NCI-H1105 (cell line): ENCODE results near the gene SERPINE1.

Experiments used
- DNase-seq: peaks from one replicate; lab custom pipeline; 2025; lab: John Stamatoyannopoulos, UW

The SERPINE1 gene

DNA sequence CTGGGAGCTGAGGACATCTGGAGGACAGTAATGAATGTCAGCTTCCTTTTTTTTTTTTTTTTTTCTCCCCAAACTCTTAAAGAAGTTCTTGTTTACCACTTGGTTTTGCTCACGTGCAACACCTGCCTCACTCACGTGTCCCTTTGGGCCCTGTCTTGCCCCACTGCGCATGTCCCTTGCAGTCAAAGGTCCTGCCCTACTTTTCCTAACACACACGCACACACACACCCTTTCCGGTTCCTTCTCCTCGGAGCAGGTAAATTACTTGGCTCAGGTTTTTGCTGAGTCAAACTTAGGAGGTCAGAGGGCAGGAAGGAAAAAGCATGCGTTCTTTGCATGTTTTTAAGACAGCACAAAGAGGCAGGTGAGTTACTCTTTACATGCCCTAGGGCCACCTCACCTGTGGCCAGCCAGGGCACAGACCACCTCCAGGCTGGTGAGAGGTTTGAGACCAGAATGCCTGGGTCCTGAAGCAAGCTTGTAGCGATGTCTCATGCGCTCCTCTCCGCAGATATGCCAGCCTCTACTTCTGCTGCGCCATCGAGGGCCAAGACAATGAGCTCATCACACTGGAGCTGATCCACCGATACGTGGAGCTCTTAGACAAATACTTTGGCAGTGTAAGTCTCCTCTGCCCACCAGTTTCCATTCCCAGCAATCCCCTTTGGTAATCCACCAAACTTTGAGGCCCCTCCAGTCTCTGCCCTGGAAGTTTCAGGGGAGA, 30.1 kb downstream of the SERPINE1 start:
- no peak for DNase-seq

DNA sequence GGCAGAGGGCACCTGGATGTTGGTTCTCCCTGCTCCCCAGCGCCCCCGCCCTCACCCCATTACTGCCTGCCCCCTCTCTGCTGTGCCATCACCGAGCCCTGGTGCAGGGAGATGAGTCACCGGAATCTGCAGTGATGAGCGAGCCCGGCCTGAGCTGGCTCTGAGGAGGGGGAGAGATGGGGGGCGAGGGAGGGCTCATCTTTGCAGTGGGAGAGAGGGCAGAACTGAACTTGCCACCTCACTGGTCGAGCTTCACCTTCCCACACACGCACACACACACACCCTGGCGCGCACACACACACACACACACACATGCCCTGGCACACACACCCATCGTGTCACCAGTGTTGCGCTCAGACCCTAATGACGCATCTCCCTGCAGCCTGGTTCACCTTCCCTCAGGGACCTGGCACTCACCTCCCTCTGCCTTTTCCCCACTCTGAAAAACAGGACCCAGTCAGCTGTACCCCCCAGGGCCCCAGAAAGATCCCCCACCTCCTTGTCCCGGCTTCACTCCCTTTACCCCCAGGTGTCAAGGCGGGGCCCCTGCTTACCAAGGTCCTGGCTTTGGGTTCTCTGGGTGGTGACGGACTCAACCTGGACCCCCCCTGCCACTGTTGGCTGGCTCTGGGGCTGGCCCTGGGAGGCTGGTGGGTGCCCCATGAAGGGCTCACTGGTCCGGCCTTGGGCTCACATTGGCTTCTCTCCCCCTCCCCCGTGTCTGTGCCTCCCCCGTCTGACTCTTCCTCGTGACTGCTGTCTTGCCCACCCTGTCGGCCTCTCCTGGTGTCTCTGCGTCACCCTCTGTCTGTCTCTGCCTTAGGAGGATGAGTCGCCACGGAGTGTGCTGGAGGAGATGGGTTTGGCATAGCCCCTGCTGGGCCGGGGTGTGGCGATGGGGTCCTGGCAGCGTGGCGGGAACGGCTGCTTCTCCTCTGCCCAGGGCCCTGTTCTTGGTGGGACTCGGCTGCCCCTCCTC, 33.1 kb downstream of the SERPINE1 start:
- DNase-seq, result no peak

DNA sequence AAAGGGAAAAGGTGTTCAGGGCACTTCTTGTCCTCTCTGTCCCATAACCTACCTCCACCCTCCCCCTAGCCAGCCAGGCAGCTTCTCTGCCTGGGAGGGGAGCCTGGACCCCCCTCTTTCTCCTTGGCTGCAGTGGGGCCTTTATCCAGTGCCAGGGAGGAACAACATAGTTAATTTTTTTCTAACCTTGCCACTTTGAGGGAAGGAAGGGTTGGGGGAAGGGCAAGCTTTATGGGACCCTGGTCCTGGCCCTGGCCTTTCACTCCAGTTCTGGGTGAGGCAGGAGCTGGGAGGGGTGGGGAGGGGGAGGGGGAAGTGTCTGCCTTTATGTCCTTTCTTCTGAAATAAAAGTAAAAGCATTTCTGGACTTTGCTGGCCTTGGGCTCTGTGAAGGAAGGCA, 34.0 kb downstream of the SERPINE1 start:
- no peak for DNase-seq

DNA sequence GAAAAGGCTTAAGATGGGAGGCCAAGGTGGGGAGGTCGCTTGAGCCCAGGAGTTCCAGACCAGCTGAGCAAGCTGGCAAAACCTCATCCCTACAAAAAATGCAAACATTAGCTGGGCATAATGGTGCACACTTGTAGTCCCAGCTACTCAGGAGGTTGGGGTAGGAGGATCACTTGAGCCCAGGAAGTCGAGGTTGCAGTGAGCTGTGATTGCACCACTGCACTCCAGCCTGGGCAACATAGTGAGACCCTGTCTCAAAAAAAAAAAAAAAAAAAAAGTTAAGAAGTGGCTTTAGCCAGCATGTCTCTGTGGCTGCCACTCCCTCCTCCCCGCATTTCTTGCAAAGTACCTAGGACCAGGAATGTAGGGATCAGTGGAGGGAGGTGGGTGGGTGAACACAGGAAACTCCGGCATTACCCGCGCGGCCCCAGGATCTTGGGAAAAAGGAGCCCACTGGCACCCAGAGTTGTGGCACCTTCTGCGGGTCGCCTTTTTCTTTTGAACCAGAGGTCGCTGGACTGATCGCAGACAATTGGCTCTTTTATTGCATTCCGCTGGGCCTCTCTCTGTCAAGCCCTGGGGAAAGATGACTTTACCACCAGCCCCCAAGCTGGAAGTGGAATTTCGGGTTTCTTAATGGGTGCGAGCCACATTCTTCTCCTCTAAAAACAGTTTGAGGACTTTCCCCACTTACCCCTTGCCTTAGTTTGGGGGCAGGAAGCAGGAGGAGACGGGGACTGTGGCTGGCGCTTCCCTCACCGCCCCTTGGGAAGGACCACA, 35.0 kb downstream of the SERPINE1 start:
- DNase-seq, result no peak

DNA sequence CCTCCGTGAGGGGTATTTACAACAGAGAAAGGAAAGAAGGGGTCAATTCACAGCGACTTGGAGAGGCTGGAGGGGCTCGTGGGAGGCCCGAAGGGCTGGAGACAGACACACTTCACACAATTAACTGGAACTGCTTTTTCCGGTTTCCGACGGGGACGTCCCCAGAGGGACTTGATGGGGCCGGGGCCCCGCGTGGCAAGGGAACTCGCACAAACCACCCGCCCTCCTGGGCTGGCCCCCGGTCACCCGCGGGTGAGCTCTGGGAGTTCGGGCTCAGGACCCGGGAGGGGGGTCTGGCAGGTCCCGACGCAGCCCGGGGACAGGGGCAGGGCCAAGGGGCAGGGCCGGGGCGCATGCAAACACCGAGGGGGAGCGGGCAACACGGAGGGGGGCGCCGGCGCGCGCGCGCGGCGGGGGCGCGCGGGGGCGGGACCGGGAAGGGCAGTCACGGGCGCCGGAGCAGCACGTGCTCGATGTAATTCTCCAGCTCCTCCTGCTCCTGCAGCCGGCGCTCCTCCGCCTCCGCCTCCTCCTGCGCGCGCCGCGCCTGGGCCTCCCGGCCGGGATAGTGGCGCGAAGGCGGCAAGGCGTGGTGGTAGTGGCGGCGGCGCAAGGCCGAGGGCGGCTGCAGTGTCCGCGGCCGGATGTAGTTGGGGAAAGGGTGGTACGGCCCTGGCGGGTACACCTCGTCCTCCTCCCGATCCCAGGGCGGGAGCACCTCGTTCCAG, 35.8 kb downstream of the SERPINE1 start:
- DNase-seq, result peak; percentile 58

DNA sequence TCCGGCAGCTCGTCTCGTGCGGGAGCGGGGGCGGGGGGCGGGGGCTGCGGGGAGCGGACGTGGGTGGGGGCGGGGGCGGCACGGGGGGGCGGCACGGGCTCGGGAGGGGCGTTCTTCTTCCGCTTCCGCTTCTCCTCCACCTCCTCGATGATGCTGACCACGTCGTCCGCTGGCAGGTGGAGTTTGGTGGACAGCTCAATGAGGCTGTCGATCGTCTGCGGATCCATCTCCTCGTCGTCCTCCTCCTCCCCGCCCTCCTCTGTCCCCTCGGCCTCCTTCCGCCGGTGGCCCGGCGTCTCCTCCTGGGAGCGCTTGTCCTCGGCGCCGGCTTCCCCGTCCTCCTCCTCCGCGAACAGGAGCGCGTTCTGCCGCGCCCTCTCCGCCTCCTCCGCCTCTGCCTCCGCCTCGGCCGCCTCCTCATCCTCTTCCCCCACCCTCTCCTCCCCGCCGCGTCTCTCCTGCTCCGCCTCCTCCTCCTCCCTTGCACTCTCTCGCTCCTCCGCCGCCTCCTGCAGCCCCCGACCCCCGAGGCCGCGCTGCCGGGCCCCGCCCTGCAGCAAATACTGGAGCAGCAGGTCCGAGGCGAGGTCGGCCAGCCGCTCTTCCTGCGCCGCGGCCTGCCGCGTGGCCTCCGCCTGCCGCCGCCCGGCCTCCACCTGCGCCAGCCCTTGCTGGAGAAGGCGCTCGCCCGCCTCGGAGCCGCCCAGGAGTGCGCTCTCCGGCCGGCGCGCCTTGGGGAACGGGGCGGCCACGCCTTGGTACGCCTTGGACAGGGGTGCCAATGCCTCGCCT, 36.6 kb downstream of the SERPINE1 start:
- no peak for DNase-seq

DNA sequence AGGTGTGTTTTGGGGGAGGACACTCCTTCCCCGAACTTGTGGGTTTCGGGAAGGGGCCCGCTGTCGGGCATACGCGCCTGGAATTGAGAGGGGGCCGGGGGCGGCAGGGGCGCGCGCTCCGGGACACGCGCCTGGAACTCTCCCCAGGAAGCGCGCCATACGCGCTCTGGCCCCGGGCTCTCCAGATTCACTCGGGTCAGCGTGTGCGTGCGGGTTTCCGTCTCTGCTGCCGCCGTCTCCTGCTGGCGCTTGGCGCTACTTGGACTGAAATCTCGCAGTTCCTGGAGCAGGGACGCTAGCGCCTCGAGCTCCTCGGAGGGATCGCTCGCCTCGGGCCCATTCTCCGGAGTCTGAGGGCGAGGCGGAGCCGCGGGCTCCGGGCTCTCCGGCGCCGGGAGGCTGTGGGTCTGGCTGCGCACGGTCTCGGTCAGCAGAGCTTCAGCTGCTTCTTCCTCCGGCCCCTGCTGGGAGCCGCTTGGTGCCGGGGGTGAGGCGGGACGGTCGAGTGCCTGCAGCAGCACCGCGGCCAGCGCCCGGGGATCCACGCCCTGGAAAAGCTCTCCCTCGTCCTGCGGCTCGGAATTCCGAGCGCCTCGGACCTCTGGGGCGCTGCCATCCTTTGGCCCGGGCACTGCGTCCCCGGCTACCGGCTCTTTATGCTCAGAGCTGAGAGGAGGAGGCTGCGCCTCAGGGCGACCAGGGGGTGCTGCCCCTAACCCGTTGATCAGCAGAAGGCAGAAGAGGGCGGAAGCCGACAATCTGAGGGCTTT, 37.4 kb downstream of the SERPINE1 start:
- DNase-seq, result no peak

DNA sequence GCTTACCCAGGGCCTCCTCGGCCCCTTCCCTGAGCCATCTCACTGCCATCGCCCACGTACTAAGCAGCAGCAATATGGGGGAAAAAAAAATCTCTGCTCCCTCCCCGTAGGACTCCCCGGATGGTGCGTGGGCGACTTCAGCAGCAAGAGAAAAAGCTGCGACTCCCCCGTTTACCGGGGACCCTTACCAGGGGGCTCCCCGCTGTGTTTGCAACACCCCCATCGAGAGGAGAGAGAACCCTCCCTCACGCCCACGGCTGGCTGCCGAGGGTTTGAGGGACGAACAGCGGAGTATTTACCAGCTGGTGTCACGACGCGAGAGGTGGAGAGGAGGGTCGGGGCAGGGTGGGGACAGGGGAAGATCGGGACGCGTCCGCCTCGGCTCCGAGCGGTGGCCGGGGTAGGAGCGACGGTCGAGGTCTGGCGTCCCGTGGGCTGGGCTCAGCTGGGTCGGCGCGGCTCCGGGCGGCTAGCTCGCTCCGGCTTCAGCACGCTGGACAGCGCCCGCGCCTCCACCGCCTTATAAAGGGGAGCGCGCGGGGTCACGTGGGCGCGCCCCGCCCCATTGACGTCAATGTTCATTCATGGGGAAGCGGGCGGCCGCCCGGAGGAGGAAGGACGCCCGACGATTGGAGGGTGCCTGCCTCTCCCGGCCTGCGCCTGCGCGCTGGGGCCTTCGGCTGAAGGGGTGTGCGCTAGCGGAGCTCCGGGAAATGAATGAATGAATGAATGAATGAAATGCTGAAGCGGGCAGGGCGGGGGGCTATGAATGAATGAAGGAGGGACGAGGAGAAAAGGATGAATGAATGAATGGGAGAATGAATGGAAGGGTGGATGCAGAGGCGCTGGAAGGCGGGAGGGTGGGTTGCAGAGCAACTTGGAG, 38.4 kb downstream of the SERPINE1 start, which contains the start of gene VGF:
TSS of gene VGF (minus strand) at position 495 of the 883 bp plus-strand sequence. CDS start 726 bp downstream, outside the sequence.
- peak; percentile 93 for DNase-seq

DNA sequence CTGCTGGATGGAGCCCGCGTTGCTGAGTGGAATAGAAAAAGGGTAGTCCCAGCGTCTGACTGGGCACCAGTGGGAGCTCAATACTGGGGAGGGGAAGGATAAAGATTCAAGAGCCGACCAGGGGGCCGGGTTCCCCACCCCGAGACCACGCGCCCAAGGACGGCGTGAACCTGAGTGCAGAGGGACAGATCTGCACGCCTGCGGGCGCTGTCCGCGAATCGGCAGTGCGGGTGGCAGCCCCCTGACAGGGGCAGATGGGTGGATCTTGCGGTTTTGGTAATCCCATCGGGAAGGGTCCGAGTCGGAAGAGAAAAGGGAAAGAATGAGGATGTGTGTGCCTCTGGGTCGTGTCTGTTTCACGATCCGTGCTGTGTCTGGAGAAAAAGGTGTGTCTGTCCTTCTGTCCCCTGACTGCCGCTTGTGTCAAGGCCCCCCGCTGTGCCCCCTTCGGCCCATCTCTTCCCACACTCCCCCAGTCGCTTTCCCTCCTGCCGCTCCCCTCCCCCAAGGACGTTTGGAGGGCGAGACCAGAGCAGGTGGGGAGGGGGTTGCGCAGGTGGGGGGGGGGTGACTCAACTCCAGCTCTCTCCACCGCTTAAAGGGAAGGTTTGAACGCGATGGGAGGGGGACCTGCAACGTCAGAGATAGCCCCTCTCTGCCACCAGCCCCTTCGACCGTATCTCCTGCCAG, 39.2 kb downstream of the SERPINE1 start:
- no peak for DNase-seq

DNA sequence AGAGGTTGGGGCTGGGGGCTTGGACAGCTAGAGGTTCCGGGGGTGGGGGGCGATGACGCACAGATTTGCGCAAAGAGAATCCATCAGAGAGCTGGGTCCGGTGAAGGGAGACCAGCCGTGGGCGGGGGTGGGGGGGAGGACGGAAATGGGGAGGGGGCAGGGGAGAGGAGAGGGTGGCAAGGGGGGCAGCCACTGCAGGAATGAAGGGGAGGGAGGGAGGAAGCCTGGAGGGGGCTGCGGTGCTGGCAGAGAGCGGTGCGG, 39.7 kb downstream of the SERPINE1 start:
- no peak for DNase-seq

DNA sequence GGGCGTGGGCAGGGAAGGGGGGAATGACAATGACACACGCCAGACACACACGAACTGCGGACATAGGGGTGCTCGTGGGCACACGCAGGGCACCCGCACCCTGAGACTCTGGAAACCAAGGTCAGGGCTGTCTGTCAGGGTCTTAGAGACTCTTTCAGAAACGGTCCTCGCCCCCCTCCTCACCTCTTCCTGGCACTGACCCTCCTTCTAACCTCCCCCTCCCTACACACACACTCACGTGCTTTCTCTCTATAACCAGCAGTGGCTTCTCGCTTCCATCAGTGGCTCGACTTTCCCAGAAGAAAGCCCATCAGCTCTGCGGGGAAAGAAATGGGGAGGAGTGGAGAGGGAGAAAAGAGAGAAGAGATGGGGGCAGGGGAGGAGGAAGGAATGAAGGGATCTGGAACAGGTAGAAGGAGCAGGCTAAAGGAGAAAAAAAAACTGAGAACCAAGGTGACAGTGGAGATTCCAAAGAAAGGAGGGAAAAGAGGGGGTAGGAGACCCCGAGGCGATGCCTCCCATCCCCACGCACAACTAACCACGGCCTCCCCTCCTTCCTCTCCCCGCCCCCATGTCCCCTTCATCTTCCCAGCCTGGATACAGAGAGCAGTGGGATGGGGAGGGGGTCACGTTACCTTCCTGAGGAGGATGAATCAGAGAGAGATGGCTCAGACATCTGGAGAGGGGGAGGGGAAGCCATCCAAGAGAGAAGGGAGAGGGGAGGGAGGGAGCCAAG, 40.2 kb downstream of the SERPINE1 start:
- DNase-seq, result no peak

DNA sequence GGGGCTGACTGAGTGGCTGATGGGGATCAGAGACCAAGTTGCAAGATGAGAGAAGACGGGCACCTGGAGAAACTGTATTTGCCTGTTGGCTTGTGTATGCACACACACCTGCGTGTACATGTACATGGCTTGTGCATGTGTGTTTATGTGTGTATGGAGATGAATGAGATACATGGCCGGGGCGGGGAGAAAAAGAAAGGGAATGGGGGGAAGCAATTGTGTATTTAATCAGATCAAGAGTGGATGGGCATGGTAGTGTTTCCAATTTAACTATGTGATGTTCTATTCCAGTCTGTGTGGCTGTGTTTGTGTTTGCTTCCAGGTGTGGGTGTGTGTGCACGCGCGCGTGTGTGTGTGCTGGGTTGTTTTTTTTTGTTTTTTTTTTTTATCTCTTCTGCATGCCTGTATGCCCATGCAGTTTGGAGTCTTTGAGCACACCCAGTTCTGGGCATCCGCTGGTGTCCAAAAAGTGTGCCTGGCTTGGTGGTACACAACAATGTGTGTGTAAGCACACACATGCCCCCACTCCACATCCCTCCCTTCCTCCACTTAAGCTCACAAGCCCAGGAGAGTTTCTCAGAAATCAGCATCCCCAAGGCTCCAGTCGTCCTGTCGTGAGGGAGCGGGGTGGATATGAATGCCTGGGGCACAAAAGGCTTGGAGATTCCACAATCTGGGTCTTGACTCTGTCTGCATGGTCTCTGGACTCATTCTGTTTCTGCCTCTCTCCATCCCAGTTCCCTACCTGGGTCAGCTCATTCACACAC, 40.9 kb downstream of the SERPINE1 start:
- DNase-seq, result no peak

DNA sequence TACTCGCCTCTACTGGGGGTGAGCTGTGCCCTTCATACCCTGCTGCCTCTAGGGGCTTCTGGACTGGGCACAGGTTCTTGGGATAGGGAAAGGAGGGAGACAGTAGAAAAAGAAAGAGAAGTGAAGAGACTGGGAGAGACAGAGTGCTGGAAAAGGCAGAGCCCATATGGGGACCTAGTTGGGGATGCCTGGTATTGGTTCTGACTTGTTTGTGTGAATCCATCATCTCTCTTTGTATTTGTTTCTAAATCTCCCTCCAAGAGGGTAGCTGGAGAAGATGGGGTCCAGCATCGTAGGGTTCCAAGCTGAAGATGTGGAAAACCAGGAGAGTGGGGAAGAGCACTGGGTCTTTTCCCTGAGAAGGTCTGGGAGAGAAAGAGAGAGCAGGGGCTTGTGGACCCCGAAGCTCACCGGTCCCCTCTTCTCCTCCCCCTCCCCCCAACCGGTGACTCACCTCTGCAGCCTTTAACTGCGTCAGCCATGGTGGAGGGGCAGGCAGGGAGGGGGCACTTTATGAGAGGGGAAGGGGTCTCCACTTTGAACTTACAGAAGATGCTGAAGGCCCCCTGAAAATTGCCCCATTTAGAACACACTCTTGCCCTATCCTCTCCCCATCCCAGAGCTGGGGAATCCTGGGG, 41.6 kb downstream of the SERPINE1 start:
- no peak for DNase-seq

DNA sequence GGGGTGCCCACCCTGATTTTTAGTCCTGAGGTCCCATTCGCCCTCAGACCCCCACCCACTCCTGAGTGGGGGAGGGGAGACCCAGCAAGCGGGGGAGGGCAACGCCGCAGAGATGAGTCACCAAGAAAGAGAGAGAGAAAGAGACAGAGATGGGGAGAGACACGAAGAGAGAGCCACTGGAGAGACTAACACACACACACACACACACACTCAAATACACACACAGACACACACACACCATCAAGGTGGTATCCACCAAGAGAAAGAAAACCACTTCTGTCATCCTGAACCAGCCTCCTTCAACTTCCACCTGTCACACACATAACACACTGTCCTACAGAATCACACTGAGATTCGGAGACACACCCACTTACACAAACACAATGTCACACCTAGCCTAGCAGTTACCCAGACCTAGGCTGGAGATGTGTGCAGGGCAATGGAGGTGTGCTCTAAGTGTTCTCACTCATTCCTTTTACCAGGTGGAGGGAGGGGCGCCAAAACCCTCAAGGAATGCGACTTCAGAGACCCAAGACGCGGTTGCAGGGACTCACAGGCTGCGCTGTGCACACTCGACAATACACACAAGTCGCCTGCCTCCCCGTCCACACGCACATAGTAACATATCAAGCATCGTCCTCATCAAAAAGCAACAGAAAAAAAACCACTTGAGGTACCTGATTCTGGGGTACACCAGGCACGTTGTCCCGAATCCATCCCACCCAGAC, 42.4 kb downstream of the SERPINE1 start:
- DNase-seq, result no peak

DNA sequence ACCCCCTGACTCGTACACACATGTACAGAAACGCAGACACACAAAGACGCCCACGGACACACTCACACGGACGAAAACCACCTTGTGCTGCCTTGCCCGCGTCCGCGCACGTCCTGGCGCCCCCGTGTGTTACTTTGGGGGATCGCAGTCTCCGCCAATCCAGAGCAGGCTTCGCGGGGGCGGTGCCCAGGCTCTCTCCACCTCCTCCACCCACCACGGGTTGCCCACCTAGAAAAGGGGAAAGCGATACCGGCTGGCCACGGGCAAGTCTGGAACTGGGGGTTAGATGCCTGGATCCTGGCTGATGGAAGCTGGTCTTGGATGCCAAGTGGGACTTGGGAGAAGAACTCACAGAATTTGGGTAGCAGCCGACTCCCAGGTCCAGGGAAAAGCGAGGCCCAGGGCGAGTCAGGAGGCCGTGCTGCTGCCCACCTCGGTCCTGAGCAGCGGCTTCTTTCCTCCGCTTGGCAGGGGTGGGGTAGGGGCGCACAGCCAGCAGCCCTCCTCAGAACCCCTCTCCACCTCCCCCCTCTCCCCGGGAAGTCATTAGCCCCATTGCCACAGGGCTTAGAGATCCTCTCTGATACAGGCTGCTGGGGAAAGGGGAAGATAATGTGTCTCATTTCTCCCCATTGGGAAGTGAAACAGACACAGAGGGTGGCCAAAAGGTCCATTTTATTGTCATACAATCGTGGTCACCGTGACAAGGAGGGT, 43.1 kb downstream of the SERPINE1 start:
- DNase-seq, result peak; percentile 55
